GM12864 (cell line): ENCODE results near the gene RFTN1.

ENCODE experiments used
- DNase-seq: peaks from one replicate; pipeline ENCODE4 v3.0.0-alpha.2; 2011; ENCODE audit warnings: low read depth
- H3K4me3 ChIP-seq: 2 replicates; pipeline ENCODE4 v1.5.1; 2011; ENCODE audit warnings: mild to moderate bottlenecking, low read depth, low read length, control low read depth
- TF ChIP-seq, protein P1 (sequence below): IDR thresholded peaks from 2 replicates; pipeline ENCODE4 v1.5.1; 2011; ENCODE audit warnings: low read depth, mild to moderate bottlenecking, moderate library complexity, low read length, control low read depth, inconsistent platforms; ENCODE audit errors: missing control alignments

Gene RFTN1

DNA sequence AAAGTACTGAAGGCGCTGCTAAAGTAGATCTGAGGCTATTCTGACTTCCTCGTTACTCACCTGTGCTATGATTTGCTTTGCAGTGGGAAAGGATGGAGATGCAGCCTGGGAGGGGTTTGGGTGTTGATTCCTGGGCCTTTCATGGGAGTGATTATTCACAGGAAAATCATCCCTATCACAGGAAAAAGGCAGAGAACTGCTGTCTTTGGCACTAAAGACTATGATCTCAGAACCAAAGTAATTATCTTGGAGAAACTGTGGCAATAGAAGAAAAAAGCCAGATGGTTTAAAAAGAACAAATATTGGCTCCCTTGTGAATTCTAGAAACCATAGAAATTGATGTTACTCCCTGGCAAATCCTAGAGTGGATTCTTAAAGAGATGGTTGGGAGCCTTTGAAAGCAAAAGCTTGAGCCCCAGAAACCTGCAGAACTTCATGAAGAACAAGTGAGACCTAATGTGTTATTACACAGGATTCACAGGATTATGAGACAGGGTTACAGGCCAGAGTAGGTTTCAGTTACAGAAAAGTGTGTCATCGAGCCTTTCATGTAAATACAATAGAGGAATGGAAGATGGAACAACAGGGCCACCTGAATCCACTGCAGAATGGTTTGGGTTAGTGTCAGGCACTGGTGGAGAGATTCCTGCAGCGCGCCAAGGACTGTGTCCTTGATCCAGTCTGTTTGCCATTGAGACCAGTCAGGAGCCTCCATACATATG is 162.7 kb downstream of the RFTN1 start:
- TF ChIP-seq, protein P1, sequence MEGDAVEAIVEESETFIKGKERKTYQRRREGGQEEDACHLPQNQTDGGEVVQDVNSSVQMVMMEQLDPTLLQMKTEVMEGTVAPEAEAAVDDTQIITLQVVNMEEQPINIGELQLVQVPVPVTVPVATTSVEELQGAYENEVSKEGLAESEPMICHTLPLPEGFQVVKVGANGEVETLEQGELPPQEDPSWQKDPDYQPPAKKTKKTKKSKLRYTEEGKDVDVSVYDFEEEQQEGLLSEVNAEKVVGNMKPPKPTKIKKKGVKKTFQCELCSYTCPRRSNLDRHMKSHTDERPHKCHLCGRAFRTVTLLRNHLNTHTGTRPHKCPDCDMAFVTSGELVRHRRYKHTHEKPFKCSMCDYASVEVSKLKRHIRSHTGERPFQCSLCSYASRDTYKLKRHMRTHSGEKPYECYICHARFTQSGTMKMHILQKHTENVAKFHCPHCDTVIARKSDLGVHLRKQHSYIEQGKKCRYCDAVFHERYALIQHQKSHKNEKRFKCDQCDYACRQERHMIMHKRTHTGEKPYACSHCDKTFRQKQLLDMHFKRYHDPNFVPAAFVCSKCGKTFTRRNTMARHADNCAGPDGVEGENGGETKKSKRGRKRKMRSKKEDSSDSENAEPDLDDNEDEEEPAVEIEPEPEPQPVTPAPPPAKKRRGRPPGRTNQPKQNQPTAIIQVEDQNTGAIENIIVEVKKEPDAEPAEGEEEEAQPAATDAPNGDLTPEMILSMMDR = no peak
- no peak for DNase-seq
- H3K4me3 ChIP-seq = no peak overlapping the region

DNA sequence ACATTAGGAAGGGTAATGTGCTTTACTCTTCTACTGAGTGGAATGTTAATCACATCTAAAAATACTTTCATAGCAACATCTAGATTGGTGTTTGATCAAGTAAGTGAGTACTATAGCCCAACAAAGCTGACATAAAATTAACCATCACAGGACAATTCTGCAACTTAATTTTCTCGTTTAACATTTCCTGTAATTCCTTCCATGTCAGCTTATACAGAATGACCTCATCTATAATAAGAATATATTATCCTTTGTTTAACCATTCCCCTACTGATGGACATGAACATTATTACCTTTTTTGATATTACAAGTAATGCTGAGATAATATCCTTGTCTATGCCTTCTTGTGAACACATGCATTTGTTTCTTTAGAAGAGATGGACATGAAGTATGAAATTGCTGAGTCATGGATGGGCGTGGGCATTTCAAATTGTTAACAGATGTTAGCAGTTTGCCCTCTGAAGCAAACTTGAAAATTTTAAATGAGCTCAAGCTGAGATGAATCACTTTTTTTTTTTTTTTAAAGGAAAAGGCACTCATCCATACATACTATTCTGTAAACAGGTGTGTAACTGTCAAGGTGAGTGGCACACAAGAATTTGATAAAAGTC is 163.4 kb downstream of the RFTN1 start:
- no peak for DNase-seq

DNA sequence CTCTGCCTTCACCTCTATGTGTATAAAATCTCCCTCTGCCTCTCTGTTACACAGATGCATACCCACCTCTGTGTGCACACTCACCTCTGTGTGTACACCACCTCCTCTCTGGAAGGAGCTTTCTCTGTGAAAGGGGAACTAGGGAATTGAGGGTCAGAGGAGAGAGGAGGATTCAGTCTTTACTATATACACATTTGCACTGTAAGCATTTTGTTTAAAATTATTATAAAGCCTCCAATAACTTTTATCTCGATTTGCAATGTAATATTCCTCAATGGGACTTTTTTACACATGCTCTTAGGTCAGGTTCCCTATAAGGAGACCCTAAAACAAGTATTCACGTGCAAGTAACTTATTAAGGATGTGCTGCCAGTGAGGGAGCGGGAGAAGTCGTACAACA is 166.0 kb downstream of the RFTN1 start:
- no peak for DNase-seq
- H3K4me3 ChIP-seq = no peak overlapping the region
- TF ChIP-seq, protein P1 = no peak

More for the DNA sequence above, 163.4 kb downstream of the RFTN1 start:
- TF ChIP-seq, protein P1 = no peak
- no peak overlapping the region for H3K4me3 ChIP-seq

DNA sequence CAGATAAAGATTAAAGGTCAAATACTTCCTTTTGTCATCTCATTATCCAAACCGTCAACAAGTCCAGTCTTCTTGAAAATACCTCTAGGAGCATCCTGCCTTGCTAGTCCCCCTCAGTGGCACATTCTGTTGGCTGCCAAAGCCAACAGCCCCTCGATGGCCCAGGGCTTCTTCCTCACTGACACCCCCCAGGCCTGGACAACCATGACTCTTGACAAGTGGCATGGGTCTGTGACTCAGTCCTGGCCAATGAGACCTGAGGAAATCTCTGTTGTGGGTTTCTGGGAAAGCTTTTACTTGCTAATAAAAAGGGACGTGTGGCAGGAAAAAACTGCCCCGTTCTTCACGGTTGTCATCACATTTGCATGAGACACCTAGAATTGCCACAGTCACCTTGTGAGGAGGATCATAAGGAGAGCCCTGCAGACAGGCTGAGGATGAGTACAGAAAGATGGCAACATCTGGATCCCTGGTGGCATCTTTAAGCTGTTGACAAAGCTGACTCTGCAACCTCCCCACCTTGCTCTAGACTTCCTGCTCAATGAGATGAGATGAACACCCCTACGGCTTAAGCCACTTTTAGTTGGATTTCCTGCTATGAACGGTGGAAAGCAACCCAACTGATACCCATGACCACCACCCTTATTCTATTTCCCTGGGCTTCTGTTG is 167.0 kb downstream of the RFTN1 start:
- TF ChIP-seq, protein P1 = no peak
- no peak overlapping the region for H3K4me3 ChIP-seq
- DNase-seq = no peak

DNA sequence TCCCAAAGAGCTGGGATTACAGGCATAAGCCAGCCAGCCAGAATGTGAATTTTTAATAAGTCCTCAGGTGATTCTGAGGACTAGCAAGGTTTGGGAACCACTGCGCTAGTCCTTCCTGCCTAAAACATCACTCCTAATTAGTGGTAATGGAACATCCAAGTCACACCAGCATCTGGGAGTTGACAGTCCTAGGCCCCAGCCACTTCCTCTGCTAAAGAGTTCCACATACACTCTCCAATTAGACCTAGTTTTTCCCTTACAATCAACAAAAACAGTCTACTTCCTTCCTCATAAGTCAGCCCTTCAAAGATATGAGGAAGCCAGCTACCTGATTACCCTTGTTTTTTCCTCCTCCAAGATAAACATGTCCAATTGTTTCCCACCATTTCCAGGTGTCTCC is 170.4 kb downstream of the RFTN1 start:
- DNase-seq = no peak
- no peak overlapping the region for H3K4me3 ChIP-seq
- TF ChIP-seq, protein P1 = no peak

DNA sequence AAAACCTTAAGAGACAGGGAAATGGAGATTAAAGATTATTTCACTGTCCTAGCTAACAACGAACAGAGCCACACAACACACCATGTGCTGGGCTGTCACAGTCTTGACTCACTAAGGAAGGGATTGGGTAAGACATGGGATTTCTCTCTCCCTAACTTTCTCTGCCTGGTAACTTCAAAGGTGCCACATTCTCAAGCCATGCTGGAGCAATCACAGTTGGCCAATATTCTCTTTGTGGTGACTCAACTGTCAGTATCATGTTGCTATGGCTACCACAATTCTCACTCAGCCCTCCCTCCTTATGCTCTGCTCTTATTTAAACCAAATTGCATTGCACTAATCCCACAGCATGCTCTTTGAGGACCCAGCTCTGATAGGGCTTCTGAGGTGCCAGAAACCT is 174.5 kb downstream of the RFTN1 start:
- no peak overlapping the region for H3K4me3 ChIP-seq
- TF ChIP-seq, protein P1 = no peak
- no peak for DNase-seq
